Peyer's patch (tissue), 4 donors: ENCODE data around the gene CCDC144A. TPM values are rescaled to one million over a fixed set of nuclear protein-coding genes. Genes with fewer than 3 reads are reported as not detected.
A peak's percentile ranks its signal among the peaks of the same experiment; 100 is the strongest.
"Not testable (repeated sequence)": the region's sequence is repeated elsewhere in the genome, so short reads cannot be mapped to it uniquely, and the experiment has no call there.

ENCODE experiments used
- DNase-seq, 3 donors: peaks; one replicate each; pipeline ENCODE4 v3.0.0-alpha.2; 2017 to 2019
- H3K27ac ChIP-seq, 4 donors: fragments of 200-600 bp; sonication (generic); one replicate each; pipeline ENCODE4 v1.5.1; 2016 to 2019
- H3K27me3 ChIP-seq, 2 donors: fragments of 200-600 bp; sonication (generic); one replicate each; pipeline ENCODE4 v1.5.1; 2019
- H3K36me3 ChIP-seq, 3 donors: fragments of 200-600 bp; sonication (generic); one replicate each; pipeline ENCODE4 v1.5.1; 2016 to 2019
- H3K4me1 ChIP-seq, 4 donors: fragments of 200-600 bp; sonication (generic); one replicate each; pipeline ENCODE4 v1.5.1; 2016 to 2019
- H3K4me3 ChIP-seq, 4 donors: fragments of 200-600 bp; sonication (generic); 1 replicate in 3 of 4; 2 replicates in 1 of 4; pipeline ENCODE4 v1.5.1; 2016 to 2019; ENCODE audit warnings: mild to moderate bottlenecking in 1 of 4
- H3K9me3 ChIP-seq, 4 donors: fragments of 200-600 bp; sonication (generic); one replicate each; pipeline ENCODE4 v1.5.1; 2016 to 2019; ENCODE audit warnings: mild to moderate bottlenecking in 1 of 4
- CTCF ChIP-seq, 6 experiments: fragments of 450-650 bp in 4 of 6; fragments of 200-600 bp in 2 of 6; sonication (generic) in 1 of 6; IDR thresholded peaks; one replicate each; pipeline ENCODE4 v1.5.1; 2017 to 2019; ENCODE audit warnings: antibody characterized with exemption in 6 of 6, mild to moderate bottlenecking in 3 of 6, moderate library complexity in 1 of 6
- total RNA-seq, 4 donors: library from RNA; depleted of rRNA; stranded (reverse); fragments of >200 nt; gene quantifications; one replicate each; pipeline ENCODE4 v1.1.0, GENCODE V29; 2016

Gene CCDC144A
- total RNA-seq, 4 donors from 2014 or later: 2.6 to 8.2 (median 4.9) TPM

GRCh38 chr17:16690447-16690846 is 406 bp downstream of the CCDC144A start:
- H3K4me1 ChIP-seq, H3K36me3 ChIP-seq, H3K9me3 ChIP-seq, H3K27me3 ChIP-seq, DNase-seq, H3K27ac ChIP-seq: not testable (repeated sequence)
- peak overlapping the region in 1 of 4 donors; percentile 30 for H3K4me3 ChIP-seq

- not testable (repeated sequence) for DNase-seq
Observed at GRCh38 chr17:16697603-16698002, 7.6 kb downstream of the CCDC144A start.

GRCh38 chr17:16745492-16746203 is 55.6 kb downstream of the CCDC144A start:
- not testable (repeated sequence) for H3K27ac ChIP-seq, H3K4me3 ChIP-seq, H3K4me1 ChIP-seq, H3K27me3 ChIP-seq, H3K9me3 ChIP-seq, H3K36me3 ChIP-seq
- peak in 1 of 3 donors; percentile 22 for DNase-seq

More at GRCh38 chr17:16697603-16698002, 7.6 kb downstream of the CCDC144A start:
- not testable (repeated sequence) for H3K4me3 ChIP-seq, H3K27ac ChIP-seq, H3K36me3 ChIP-seq, H3K9me3 ChIP-seq, H3K4me1 ChIP-seq, H3K27me3 ChIP-seq

GRCh38 chr17:16746571-16746970 is 56.5 kb downstream of the CCDC144A start:
- not testable (repeated sequence) for H3K9me3 ChIP-seq, DNase-seq, H3K27me3 ChIP-seq, H3K27ac ChIP-seq, H3K4me3 ChIP-seq, H3K4me1 ChIP-seq, H3K36me3 ChIP-seq

GRCh38 chr17:16750515-16750914 is 60.5 kb downstream of the CCDC144A start:
- not testable (repeated sequence) for DNase-seq

GRCh38 chr17:16751224-16751923 is 61.3 kb downstream of the CCDC144A start:
- not testable (repeated sequence) for H3K9me3 ChIP-seq, H3K27me3 ChIP-seq, H3K4me1 ChIP-seq, H3K27ac ChIP-seq, H3K4me3 ChIP-seq, H3K36me3 ChIP-seq
- peak in 4 of 6 experiments; percentile 47 to 84 (median 66) for TF ChIP-seq CTCF (IDR thresholded peaks at IDR 0.05)
- peak in 2 of 3 donors; percentile 39 to 44 for DNase-seq

More at GRCh38 chr17:16750515-16750914, 60.5 kb downstream of the CCDC144A start:
- H3K4me1 ChIP-seq, H3K9me3 ChIP-seq, H3K27me3 ChIP-seq, H3K4me3 ChIP-seq, H3K36me3 ChIP-seq, H3K27ac ChIP-seq: not testable (repeated sequence)

GRCh38 chr17:16751924-16752287 is 61.9 kb downstream of the CCDC144A start:
- not testable (repeated sequence) for H3K36me3 ChIP-seq, H3K4me1 ChIP-seq, H3K4me3 ChIP-seq, DNase-seq, H3K27me3 ChIP-seq, H3K9me3 ChIP-seq, H3K27ac ChIP-seq

GRCh38 chr17:16757520-16757919 is 67.5 kb downstream of the CCDC144A start:
- H3K27me3 ChIP-seq, H3K4me1 ChIP-seq, DNase-seq, H3K9me3 ChIP-seq, H3K27ac ChIP-seq, H3K36me3 ChIP-seq, H3K4me3 ChIP-seq: not testable (repeated sequence)

- H3K4me1 ChIP-seq, H3K9me3 ChIP-seq, H3K36me3 ChIP-seq, DNase-seq, H3K27ac ChIP-seq, H3K27me3 ChIP-seq, H3K4me3 ChIP-seq: not testable (repeated sequence)
Observed at GRCh38 chr17:16758177-16758576, 68.1 kb downstream of the CCDC144A start.

GRCh38 chr17:16768290-16769175 is 78.5 kb downstream of the CCDC144A start:
- not testable (repeated sequence) for DNase-seq, H3K4me1 ChIP-seq, H3K9me3 ChIP-seq, H3K4me3 ChIP-seq, H3K27me3 ChIP-seq, H3K36me3 ChIP-seq
- H3K27ac ChIP-seq: peak overlapping the region in 1 of 4 donors; percentile 59

GRCh38 chr17:16772394-16773145 is 82.5 kb downstream of the CCDC144A start:
- not testable (repeated sequence) for H3K9me3 ChIP-seq, H3K4me1 ChIP-seq, H3K36me3 ChIP-seq, H3K27me3 ChIP-seq, H3K4me3 ChIP-seq, H3K27ac ChIP-seq, DNase-seq

GRCh38 chr17:16773146-16773522 is 83.1 kb downstream of the CCDC144A start:
- not testable (repeated sequence) for H3K9me3 ChIP-seq, H3K4me3 ChIP-seq, H3K27me3 ChIP-seq, H3K4me1 ChIP-seq, H3K27ac ChIP-seq, H3K36me3 ChIP-seq, DNase-seq

- not testable (repeated sequence) for H3K9me3 ChIP-seq, H3K4me3 ChIP-seq, H3K4me1 ChIP-seq, H3K27ac ChIP-seq, H3K27me3 ChIP-seq, H3K36me3 ChIP-seq
- peak in 1 of 3 donors; percentile 44 for DNase-seq
Observed at GRCh38 chr17:16787851-16788250, 97.8 kb downstream of the CCDC144A start.
